ENCODE data around the gene LRRC52.

GRCh38 chr1:165570078-165570477 is 26.3 kb downstream of the LRRC52 start:
- TF ChIP-seq KLF6 (CRISPR knock-in tag; IDR thresholded peaks at IDR 0.05), result no peak
- no peak for TF ChIP-seq CTCF (CRISPR knock-in tag; IDR thresholded peaks at IDR 0.05)
- TF ChIP-seq ZBTB33 (CRISPR knock-in tag; IDR thresholded peaks at IDR 0.05), result no peak
- no peak for TF ChIP-seq GABPB1 (CRISPR knock-in tag; IDR thresholded peaks at IDR 0.05)
- TF ChIP-seq ZNF792 (CRISPR knock-in tag; IDR thresholded peaks at IDR 0.05), result no peak

Data from HepG2 (cell line).